NCI-H1436 treated with DMSO at 0.1 percent for 48 hours (cell line): Measurements from ENCODE around the gene PCDHB8.
"Not testable (repeated sequence)": the region's sequence is repeated elsewhere in the genome, so short reads cannot be mapped to it uniquely, and the experiment has no call there.

Experiments used
- DNase-seq: peaks from one replicate; lab custom pipeline; 2025; lab: John Stamatoyannopoulos, UW

Gene PCDHB8

GRCh38 chr5:141184117-141184855 is 6.7 kb downstream of the PCDHB8 start:
- not testable (repeated sequence) for DNase-seq

- DNase-seq, result no peak
These were observed 9.4 kb downstream of the PCDHB8 start, which contains the start of gene PCDHB9 for GRCh38 chr5:141186897-141187512. TSS of gene PCDHB9 (plus strand) at chr5:141187161. CDS start at chr5:141187319, 158 bp downstream.

GRCh38 chr5:141188682-141189081 is 11.1 kb downstream of the PCDHB8 start:
- DNase-seq, result not testable (repeated sequence)

GRCh38 chr5:141189131-141189530 is 11.5 kb downstream of the PCDHB8 start:
- not testable (repeated sequence) for DNase-seq

- no peak for DNase-seq
These were observed 14.6 kb downstream of the PCDHB8 start, which contains the start of gene PCDHB10 for GRCh38 chr5:141192110-141192725. TSS of gene PCDHB10 (plus strand) at chr5:141192353. CDS start at chr5:141192553, 200 bp downstream.

- DNase-seq, result not testable (repeated sequence)
These were observed 16.7 kb downstream of the PCDHB8 start for GRCh38 chr5:141194332-141194731.

GRCh38 chr5:141196363-141196762 is 18.8 kb downstream of the PCDHB8 start:
- no peak for DNase-seq

GRCh38 chr5:141199359-141200235 is 22.0 kb downstream of the PCDHB8 start, which contains the start of gene PCDHB11:
TSS of gene PCDHB11 (plus strand) at chr5:141199627. CDS start at chr5:141199775, 148 bp downstream.
- no peak for DNase-seq

- DNase-seq, result not testable (repeated sequence)
These were observed 23.5 kb downstream of the PCDHB8 start for GRCh38 chr5:141201126-141201525.

- not testable (repeated sequence) for DNase-seq
These were observed 24.1 kb downstream of the PCDHB8 start for GRCh38 chr5:141201646-141202045.

- DNase-seq, result no peak
These were observed 30.9 kb downstream of the PCDHB8 start, which contains the start of gene PCDHB12 for GRCh38 chr5:141208478-141208877. TSS of gene PCDHB12 (plus strand) at chr5:141208719. CDS start at chr5:141208908, 189 bp downstream.

- DNase-seq, result not testable (repeated sequence)
These were observed 32.7 kb downstream of the PCDHB8 start for GRCh38 chr5:141210281-141210680.

- not testable (repeated sequence) for DNase-seq
These were observed 33.3 kb downstream of the PCDHB8 start for GRCh38 chr5:141210849-141211248.

GRCh38 chr5:141213656-141214339 is 36.2 kb downstream of the PCDHB8 start, which contains the start of gene PCDHB13:
TSS of gene PCDHB13 (plus strand) at chr5:141213919. CDS start at chr5:141214124, 205 bp downstream.
- DNase-seq, result not testable (repeated sequence)

- not testable (repeated sequence) for DNase-seq
These were observed 37.0 kb downstream of the PCDHB8 start for GRCh38 chr5:141214583-141214982.

- DNase-seq, result not testable (repeated sequence)
These were observed 37.9 kb downstream of the PCDHB8 start for GRCh38 chr5:141215504-141215903.

- DNase-seq, result not testable (repeated sequence)
These were observed 38.4 kb downstream of the PCDHB8 start for GRCh38 chr5:141216035-141216434.

- DNase-seq, result no peak
These were observed 45.7 kb downstream of the PCDHB8 start, which contains the start of gene PCDHB14 for GRCh38 chr5:141223112-141223783. TSS of gene PCDHB14 (plus strand) at chr5:141223343. CDS start at chr5:141223506, 163 bp downstream.

GRCh38 chr5:141224844-141225243 is 47.3 kb downstream of the PCDHB8 start:
- not testable (repeated sequence) for DNase-seq

GRCh38 chr5:141225421-141225820 is 47.8 kb downstream of the PCDHB8 start:
- not testable (repeated sequence) for DNase-seq
